ENCODE results near the gene RXRA.

RXRA gene

DNA sequence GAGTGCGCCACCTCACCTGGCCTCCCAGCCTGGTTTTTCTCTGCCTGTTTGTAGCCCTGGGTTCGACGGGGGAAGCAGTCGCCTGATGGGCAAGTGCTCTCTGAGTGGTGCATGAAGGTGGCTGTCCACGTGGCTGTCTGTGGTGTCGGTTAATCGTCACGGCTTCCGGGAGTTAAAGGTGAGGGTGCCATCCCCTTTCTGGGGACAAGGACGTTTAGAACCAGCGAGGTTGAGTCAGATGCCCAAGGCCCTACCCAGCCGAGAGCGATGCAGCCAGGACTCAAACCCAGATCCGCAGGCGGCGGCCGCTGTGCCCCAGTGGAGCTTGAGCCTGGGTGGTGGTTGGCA, 47.7 kb downstream of the RXRA start:
- H3K79me1 ChIP-seq (replicated peaks; ENCODE audit: low read length, poor library complexity, severe bottlenecking) = peaks cover 54% of the 10 kb centered on the region
- H4K8ac ChIP-seq (ENCODE audit: low read length) = no peak overlapping the region
- H3K4ac ChIP-seq (ENCODE audit: low read depth in 1 of 2, low read length in 2 of 2) = no peak overlapping the region
- no peak overlapping the region for H3K4me2 ChIP-seq (ENCODE audit: low read length, poor library complexity, severe bottlenecking)
- no peak overlapping the region for H3K9ac ChIP-seq (ENCODE audit: low read length)
- no peak overlapping the region for H3K14ac ChIP-seq (ENCODE audit: low read length in 2 of 2)
- H2BK12ac ChIP-seq (ENCODE audit: low read length in 2 of 2) = no peak overlapping the region
- H3K23ac ChIP-seq (ENCODE audit: low read length in 2 of 2) = no peak overlapping the region
- DNase-seq = no peak
- no peak overlapping the region for H3K18ac ChIP-seq (ENCODE audit: low read depth in 1 of 2, low read length in 2 of 2)
- H2BK120ac ChIP-seq (ENCODE audit: low read depth, low read length) = no peak overlapping the region
- H3K27me3 ChIP-seq (ENCODE audit: control insufficient read depth in 1 of 2, insufficient read depth in 1 of 2, low read length in 2 of 2) = no peaks in the 10 kb centered on the region
- H2BK5ac ChIP-seq (ENCODE audit: low read depth, low read length, poor library complexity, severe bottlenecking) = no peak overlapping the region
- peak overlapping the region; percentile 57 for H2AK5ac ChIP-seq (ENCODE audit: low read length, severe bottlenecking)
- H2AFZ ChIP-seq (ENCODE audit: low read depth, low read length) = no peak overlapping the region
- WGBS = 96% methylated on average over 17 of the region's 17 CpGs
- H3K4me3 ChIP-seq (ENCODE audit: insufficient read depth in 1 of 2, low read depth in 1 of 2, low read length in 2 of 2) = no peak overlapping the region
- peaks cover 84% of the 10 kb centered on the region for H3K4me1 ChIP-seq (ENCODE audit: control insufficient read depth, insufficient read depth, low read depth, low read length)
- no peaks in the 10 kb centered on the region for H3K9me3 ChIP-seq (ENCODE audit: control insufficient read depth, low read length)
- no peak overlapping the region for H3K27ac ChIP-seq (ENCODE audit: low read length, poor library complexity, severe bottlenecking)
- no peak overlapping the region for H4K91ac ChIP-seq (ENCODE audit: low read length)
- no peak overlapping the region for H2BK15ac ChIP-seq (ENCODE audit: low read depth, poor library complexity, severe bottlenecking)
- H3K36me3 ChIP-seq (ENCODE audit: control insufficient read depth in 1 of 2, insufficient read depth in 2 of 2, low read depth in 1 of 2, low read length in 2 of 2) = peaks cover 0 to 13% of the 10 kb centered on the region in 2 experiments

GRCh38 chr9:134374301-134375010, 48.2 kb downstream of the RXRA start:
- H3K9ac ChIP-seq (ENCODE audit: low read length) = no peak overlapping the region

DNA sequence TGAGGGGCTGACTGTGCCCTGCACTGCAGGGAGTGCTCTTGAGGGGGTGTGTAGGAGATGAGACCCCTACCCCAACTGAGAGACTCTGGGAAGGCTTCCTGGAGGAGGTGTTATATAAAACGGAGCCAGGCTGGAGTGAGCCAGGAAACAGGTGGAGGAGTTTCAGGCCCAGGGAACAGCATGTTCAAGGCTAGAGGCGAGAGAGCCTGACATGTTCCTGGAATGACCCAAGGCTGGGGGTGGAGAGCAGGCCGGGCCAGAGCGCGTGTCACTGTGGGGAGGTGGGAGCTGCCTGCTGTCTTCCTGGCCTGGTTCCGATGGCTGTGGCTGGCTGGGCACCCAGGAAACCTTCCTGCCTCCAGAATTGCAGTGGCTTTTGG, 48.7 kb downstream of the RXRA start:
- Histone ChIP-seq H3K4me2 (ENCODE audit: low read length, poor library complexity, severe bottlenecking) (no peak overlapping the region), H4K91ac (ENCODE audit: low read length) (peak overlapping the region; percentile 19), H2AFZ (ENCODE audit: low read depth, low read length) (no peak overlapping the region), H3K4me1 (ENCODE audit: control insufficient read depth, insufficient read depth, low read depth, low read length) (peaks cover 89% of the 10 kb centered on the region), H3K9ac (ENCODE audit: low read length) (peak overlapping the region; percentile 49), H3K9me3 (ENCODE audit: control insufficient read depth, low read length) (no peaks in the 10 kb centered on the region), H3K79me1 (replicated peaks; ENCODE audit: low read length, poor library complexity, severe bottlenecking) (peaks cover 52% of the 10 kb centered on the region), H3K4ac (ENCODE audit: low read depth in 1 of 2, low read length in 2 of 2) (no peak overlapping the region), H3K36me3 (ENCODE audit: control insufficient read depth in 1 of 2, insufficient read depth in 2 of 2, low read depth in 1 of 2, low read length in 2 of 2) (peaks cover 0 to 13% of the 10 kb centered on the region in 2 experiments), H3K23ac (ENCODE audit: low read length in 2 of 2) (no peak overlapping the region), H3K27me3 (ENCODE audit: control insufficient read depth in 1 of 2, insufficient read depth in 1 of 2, low read length in 2 of 2) (no peaks in the 10 kb centered on the region), H3K27ac (ENCODE audit: low read length, poor library complexity, severe bottlenecking) (peak overlapping the region; percentile 21), H3K18ac (ENCODE audit: low read depth in 1 of 2, low read length in 2 of 2) (peak overlapping the region; percentile 25 to 46), H3K4me3 (ENCODE audit: insufficient read depth in 1 of 2, low read depth in 1 of 2, low read length in 2 of 2) (no peak overlapping the region), H2BK5ac (ENCODE audit: low read depth, low read length, poor library complexity, severe bottlenecking) (no peak overlapping the region), H2BK15ac (ENCODE audit: low read depth, poor library complexity, severe bottlenecking) (no peak overlapping the region), H2AK5ac (ENCODE audit: low read length, severe bottlenecking) (no peak overlapping the region), H2BK120ac (ENCODE audit: low read depth, low read length) (no peak overlapping the region), H4K8ac (ENCODE audit: low read length) (peak overlapping the region; percentile 35), H3K14ac (ENCODE audit: low read length in 2 of 2) (peak overlapping the region in 1 of 2 experiments; percentile 13), H2BK12ac (ENCODE audit: low read length in 2 of 2) (peak overlapping the region in 1 of 2 experiments; percentile 25)
- WGBS = 67% methylated on average over 6 of the region's 6 CpGs
- peak; percentile 28 for DNase-seq

More at GRCh38 chr9:134374301-134375010, 48.2 kb downstream of the RXRA start:
- H3K4me1 ChIP-seq (ENCODE audit: control insufficient read depth, insufficient read depth, low read depth, low read length) = peaks cover 89% of the 10 kb centered on the region
- no peaks in the 10 kb centered on the region for H3K9me3 ChIP-seq (ENCODE audit: control insufficient read depth, low read length)
- H3K4ac ChIP-seq (ENCODE audit: low read depth in 1 of 2, low read length in 2 of 2) = no peak overlapping the region
- H2BK5ac ChIP-seq (ENCODE audit: low read depth, low read length, poor library complexity, severe bottlenecking) = no peak overlapping the region
- H2BK120ac ChIP-seq (ENCODE audit: low read depth, low read length) = no peak overlapping the region
- no peak overlapping the region for H4K91ac ChIP-seq (ENCODE audit: low read length)
- H2AK5ac ChIP-seq (ENCODE audit: low read length, severe bottlenecking) = peak overlapping the region; percentile 57
- peaks cover 52% of the 10 kb centered on the region for H3K79me1 ChIP-seq (replicated peaks; ENCODE audit: low read length, poor library complexity, severe bottlenecking)
- H4K8ac ChIP-seq (ENCODE audit: low read length) = peak overlapping the region; percentile 35
- no peak overlapping the region for H3K4me3 ChIP-seq (ENCODE audit: insufficient read depth in 1 of 2, low read depth in 1 of 2, low read length in 2 of 2)
- peaks cover 0 to 13% of the 10 kb centered on the region in 2 experiments for H3K36me3 ChIP-seq (ENCODE audit: control insufficient read depth in 1 of 2, insufficient read depth in 2 of 2, low read depth in 1 of 2, low read length in 2 of 2)
- WGBS = 96% methylated on average over 20 of the region's 21 CpGs
- no peak for DNase-seq
- H3K23ac ChIP-seq (ENCODE audit: low read length in 2 of 2) = no peak overlapping the region
- no peak overlapping the region for H3K4me2 ChIP-seq (ENCODE audit: low read length, poor library complexity, severe bottlenecking)
- peak overlapping the region; percentile 7 for H2BK15ac ChIP-seq (ENCODE audit: low read depth, poor library complexity, severe bottlenecking)
- no peak overlapping the region for H3K14ac ChIP-seq (ENCODE audit: low read length in 2 of 2)
- peak overlapping the region in 1 of 2 experiments; percentile 13 for H3K18ac ChIP-seq (ENCODE audit: low read depth in 1 of 2, low read length in 2 of 2)
- H2BK12ac ChIP-seq (ENCODE audit: low read length in 2 of 2) = no peak overlapping the region
- no peak overlapping the region for H2AFZ ChIP-seq (ENCODE audit: low read depth, low read length)
- no peaks in the 10 kb centered on the region for H3K27me3 ChIP-seq (ENCODE audit: control insufficient read depth in 1 of 2, insufficient read depth in 1 of 2, low read length in 2 of 2)
- H3K27ac ChIP-seq (ENCODE audit: low read length, poor library complexity, severe bottlenecking) = no peak overlapping the region

DNA sequence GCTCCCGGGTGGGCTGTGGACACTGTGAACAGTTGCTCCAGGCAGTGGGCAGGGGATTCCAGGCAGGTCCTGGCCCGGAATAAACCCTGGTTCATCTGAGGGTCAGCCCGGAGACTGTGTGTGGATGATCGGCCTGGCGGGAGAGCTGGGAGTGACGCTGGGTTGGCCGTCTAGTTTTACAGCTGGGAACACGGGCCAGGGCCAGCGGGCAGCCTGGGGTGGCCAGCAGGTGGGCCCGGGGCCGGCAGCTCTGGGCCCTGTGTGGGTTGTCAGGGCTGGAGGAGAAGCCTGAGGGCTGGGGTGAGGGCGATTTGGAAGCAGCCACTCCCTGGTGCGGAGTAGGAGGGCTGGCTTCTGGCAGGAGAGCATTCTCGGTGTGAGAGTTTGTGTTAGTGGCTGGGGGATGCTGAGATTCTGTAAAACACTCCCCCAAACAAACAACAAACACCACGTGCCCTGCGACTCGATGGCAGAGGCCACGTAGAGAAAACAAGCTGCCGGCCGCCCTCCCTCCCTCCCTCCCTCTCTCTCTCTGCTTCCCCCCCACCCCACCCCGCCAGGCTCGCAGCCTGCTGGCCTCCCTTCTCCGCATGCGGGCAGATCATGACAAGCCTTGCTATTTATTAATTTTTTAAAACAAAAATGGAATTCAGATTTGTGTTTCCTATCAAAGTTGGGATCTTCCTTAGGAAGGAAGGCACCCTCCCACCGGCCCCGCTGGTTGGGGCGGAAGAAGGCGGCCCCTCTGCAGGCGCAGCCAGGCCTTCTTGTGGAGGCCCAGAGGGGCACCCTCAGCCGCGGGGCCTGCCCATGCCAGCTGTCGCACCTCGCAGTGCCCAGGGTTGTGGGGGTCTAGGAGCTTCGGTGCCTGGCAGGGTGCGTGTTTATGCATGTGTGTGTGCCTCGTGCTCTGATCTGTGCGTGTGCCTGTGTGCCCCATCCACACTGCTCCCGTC, 49.5 kb downstream of the RXRA start:
- peak overlapping the region in 1 of 2 experiments; percentile 47 for H2BK12ac ChIP-seq (ENCODE audit: low read length in 2 of 2)
- no peak overlapping the region for H3K4ac ChIP-seq (ENCODE audit: low read depth in 1 of 2, low read length in 2 of 2)
- H2BK15ac ChIP-seq (ENCODE audit: low read depth, poor library complexity, severe bottlenecking) = no peak overlapping the region
- H3K14ac ChIP-seq (ENCODE audit: low read length in 2 of 2) = peak overlapping the region in 1 of 2 experiments; percentile 13
- H4K8ac ChIP-seq (ENCODE audit: low read length) = no peak overlapping the region
- peak overlapping the region; percentile 49 for H3K9ac ChIP-seq (ENCODE audit: low read length)
- H3K27ac ChIP-seq (ENCODE audit: low read length, poor library complexity, severe bottlenecking) = peak overlapping the region; percentile 37
- no peak overlapping the region for H3K4me3 ChIP-seq (ENCODE audit: insufficient read depth in 1 of 2, low read depth in 1 of 2, low read length in 2 of 2)
- H2BK120ac ChIP-seq (ENCODE audit: low read depth, low read length) = no peak overlapping the region
- H4K91ac ChIP-seq (ENCODE audit: low read length) = peak overlapping the region; percentile 43
- no peaks in the 10 kb centered on the region for H3K9me3 ChIP-seq (ENCODE audit: control insufficient read depth, low read length)
- no peak overlapping the region for H3K23ac ChIP-seq (ENCODE audit: low read length in 2 of 2)
- peaks cover 0 to 13% of the 10 kb centered on the region in 2 experiments for H3K36me3 ChIP-seq (ENCODE audit: control insufficient read depth in 1 of 2, insufficient read depth in 2 of 2, low read depth in 1 of 2, low read length in 2 of 2)
- 63% methylated on average over 24 of the region's 38 CpGs for WGBS
- peaks cover 90% of the 10 kb centered on the region for H3K4me1 ChIP-seq (ENCODE audit: control insufficient read depth, insufficient read depth, low read depth, low read length)
- H3K79me1 ChIP-seq (replicated peaks; ENCODE audit: low read length, poor library complexity, severe bottlenecking) = peaks cover 50% of the 10 kb centered on the region
- peak overlapping the region; percentile 5 to 50 for H3K18ac ChIP-seq (ENCODE audit: low read depth in 1 of 2, low read length in 2 of 2)
- peak; percentile 27 for DNase-seq
- H2BK5ac ChIP-seq (ENCODE audit: low read depth, low read length, poor library complexity, severe bottlenecking) = no peak overlapping the region
- no peak overlapping the region for H2AK5ac ChIP-seq (ENCODE audit: low read length, severe bottlenecking)
- H3K27me3 ChIP-seq (ENCODE audit: control insufficient read depth in 1 of 2, insufficient read depth in 1 of 2, low read length in 2 of 2) = no peaks in the 10 kb centered on the region
- H2AFZ ChIP-seq (ENCODE audit: low read depth, low read length) = no peak overlapping the region
- peak overlapping the region; percentile 8 for H3K4me2 ChIP-seq (ENCODE audit: low read length, poor library complexity, severe bottlenecking)

Measured in mesenchymal stem cell (in vitro differentiated cells and primary cell).